GM12801 (cell line): ENCODE results near the gene STK17B.

Experiments
- TF ChIP-seq, protein P1 (sequence below): IDR thresholded peaks from one replicate; pipeline ENCODE4 v1.5.1; 2011; ENCODE audit warnings: control low read depth; ENCODE audit not compliant: insufficient read length; ENCODE audit errors: extremely low read depth

The STK17B gene

DNA sequence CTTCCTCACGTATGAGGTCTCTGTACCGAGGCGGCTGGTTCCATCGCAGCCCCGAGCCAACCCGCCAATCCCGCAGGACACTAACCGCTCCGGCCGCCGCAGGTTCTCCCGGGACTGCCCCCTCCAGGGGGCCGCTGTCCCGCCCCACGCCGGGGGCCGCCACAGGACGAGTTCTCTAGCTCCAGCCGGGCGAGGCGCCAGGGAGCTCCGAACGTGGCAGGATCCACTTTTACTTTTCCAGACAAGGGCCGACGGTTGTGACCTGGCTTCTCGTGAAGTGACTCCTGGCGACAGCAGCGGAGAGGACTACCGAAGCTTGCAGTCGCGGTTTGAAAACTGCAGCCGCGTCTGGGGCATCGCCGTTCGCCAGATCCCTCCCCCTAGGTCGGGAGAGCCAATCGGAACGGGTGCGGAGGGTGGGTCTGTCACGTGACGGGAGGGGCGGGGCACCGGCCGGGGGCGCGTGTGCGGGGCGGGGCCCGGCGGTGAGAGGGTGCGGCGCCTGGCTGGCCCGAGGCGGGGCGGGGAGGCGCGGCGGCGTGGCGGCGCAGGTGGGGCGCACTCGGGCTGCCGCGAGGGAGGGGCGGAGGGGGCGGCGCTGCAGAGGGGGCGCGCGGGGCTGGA is at the start of gene STK17B:
Gene STK17B (minus strand): TSS at position 331 of the 624 bp plus-strand sequence. CDS start 8,195 bp downstream, outside the sequence.
- TF ChIP-seq, protein P1, sequence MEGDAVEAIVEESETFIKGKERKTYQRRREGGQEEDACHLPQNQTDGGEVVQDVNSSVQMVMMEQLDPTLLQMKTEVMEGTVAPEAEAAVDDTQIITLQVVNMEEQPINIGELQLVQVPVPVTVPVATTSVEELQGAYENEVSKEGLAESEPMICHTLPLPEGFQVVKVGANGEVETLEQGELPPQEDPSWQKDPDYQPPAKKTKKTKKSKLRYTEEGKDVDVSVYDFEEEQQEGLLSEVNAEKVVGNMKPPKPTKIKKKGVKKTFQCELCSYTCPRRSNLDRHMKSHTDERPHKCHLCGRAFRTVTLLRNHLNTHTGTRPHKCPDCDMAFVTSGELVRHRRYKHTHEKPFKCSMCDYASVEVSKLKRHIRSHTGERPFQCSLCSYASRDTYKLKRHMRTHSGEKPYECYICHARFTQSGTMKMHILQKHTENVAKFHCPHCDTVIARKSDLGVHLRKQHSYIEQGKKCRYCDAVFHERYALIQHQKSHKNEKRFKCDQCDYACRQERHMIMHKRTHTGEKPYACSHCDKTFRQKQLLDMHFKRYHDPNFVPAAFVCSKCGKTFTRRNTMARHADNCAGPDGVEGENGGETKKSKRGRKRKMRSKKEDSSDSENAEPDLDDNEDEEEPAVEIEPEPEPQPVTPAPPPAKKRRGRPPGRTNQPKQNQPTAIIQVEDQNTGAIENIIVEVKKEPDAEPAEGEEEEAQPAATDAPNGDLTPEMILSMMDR, result no peak

DNA sequence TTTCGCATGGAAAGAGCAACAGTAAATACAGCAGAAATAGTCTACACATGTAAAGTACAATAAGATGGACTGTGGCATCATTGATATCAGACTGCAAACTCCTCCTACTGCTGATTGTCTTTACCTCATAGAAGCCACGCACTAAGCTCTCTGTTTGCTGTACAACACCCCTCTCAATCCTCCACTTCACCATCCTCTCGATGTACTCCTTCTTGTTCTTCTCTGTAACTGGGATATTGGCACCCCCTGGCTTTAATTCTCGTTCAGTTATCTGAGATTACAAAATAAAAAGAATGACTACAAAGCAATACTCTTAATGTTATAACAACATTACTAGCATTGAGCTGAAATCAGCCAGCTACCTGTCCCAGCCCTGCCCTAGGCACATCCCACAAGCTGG is 49.3 kb upstream of the STK17B start:
- TF ChIP-seq, protein P1, result no peak

DNA sequence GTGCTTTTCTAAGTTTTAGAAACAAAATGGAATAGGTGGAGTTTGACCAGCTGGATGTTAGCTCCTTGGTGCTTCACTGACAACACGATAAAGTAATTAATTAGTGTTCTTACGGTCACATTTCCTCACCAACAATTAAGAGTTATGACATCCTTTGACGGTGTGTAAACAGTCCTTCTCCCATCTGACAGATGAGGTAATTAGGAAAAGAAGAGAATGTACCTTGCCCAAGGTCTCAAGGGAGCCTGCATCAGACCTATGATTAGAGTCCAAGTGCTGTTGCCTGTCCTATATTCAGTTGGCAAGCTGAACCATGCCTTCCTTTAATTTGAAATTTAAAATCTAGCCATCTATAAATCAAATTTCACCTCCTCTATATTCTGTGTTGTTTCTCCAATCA is 48.3 kb upstream of the STK17B start:
- TF ChIP-seq, protein P1, result no peak

DNA sequence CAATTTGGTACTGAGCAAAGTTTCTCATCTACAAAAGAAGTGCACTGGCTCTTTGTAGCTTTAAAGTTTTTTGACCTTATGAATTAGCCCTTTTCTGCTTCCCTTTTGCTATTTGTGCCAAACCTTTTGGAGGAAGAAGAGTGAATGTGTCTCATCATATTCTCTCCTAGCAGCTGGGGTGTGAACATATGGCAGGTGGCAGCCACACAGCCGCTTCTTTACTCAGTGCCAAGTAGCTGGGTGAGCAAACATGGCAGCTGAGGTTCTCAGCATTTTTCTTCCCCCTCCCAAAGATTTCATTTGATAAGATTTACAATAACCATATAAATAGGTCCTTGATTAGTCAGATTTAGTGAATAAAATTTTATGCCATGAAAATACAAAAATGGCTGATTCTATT is 46.7 kb upstream of the STK17B start:
- TF ChIP-seq, protein P1, result no peak

DNA sequence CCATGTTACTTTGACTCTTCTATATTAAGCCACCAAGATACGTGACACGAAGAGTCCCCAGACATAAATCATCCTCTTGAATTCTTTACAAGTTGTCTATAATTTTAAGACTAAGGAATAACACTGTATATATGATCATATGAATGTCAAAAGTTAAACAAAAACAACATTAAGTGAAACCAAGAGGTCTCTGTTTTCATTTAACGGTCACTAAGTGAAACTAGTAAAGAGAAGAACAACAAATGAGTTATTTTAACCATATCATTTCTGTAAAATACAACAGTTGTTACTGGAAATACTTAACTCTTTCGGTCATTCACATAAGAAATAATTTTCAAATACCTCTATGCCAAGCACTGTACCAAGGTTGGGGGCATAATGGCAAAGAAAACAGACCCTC is 45.7 kb upstream of the STK17B start:
- TF ChIP-seq, protein P1, result no peak

DNA sequence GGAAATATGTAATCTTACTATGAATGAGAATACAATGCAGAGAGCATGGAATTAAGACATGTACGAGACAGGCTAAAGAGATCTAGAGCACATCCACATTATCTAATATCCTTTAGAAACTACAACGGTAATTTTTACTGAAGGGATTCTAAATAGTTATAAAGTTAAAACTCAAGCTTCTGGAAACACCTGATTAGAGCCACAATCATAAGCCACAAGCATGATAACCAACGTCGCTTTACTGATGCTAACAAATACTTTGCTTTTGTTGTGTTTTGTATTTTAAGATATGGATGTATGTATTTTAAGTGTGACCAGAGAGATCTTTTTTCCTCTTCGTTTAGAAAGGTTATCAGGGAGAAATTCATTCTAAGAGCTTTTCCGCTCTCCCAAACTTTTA is 44.0 kb upstream of the STK17B start:
- TF ChIP-seq, protein P1, result no peak

DNA sequence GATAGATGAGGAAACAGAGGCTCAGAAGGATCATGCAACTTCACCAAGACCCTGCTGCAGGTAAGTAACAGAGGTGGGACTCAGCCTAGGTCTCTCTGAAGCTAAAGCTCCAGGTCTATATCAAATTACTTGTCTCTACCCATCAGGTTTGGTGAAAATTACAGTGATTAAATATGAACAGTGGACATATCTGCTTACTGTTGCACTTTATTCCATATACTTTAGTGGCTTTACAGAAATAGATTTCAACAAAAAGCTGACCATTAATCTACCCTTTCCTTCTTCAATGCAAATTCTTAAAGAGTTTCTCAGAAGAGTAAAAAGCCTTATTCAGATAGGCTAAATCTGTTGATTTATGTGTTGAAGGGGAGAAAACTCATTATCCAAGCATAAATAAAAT is 42.8 kb upstream of the STK17B start:
- TF ChIP-seq, protein P1, result no peak
